GM19372 (cell line): ENCODE results near the gene PSMB2.

Source experiments
- ATAC-seq: cut with Tn5 transposase; IDR thresholded peaks from one replicate; pipeline ENCODE4 v1.9.1; 2021; ENCODE audit warnings: mild to moderate bottlenecking, low read depth, moderate library complexity; ENCODE audit not compliant: unreplicated experiment

Gene PSMB2

GRCh38 chr1:35646043-35646442, 4.7 kb upstream of the PSMB2 start:
- ATAC-seq = no peak

- ATAC-seq = no peak
Measured at GRCh38 chr1:35644204-35644603, 2.9 kb upstream of the PSMB2 start.

- no peak for ATAC-seq
Measured at GRCh38 chr1:35642471-35642955, 1.2 kb upstream of the PSMB2 start.

DNA sequence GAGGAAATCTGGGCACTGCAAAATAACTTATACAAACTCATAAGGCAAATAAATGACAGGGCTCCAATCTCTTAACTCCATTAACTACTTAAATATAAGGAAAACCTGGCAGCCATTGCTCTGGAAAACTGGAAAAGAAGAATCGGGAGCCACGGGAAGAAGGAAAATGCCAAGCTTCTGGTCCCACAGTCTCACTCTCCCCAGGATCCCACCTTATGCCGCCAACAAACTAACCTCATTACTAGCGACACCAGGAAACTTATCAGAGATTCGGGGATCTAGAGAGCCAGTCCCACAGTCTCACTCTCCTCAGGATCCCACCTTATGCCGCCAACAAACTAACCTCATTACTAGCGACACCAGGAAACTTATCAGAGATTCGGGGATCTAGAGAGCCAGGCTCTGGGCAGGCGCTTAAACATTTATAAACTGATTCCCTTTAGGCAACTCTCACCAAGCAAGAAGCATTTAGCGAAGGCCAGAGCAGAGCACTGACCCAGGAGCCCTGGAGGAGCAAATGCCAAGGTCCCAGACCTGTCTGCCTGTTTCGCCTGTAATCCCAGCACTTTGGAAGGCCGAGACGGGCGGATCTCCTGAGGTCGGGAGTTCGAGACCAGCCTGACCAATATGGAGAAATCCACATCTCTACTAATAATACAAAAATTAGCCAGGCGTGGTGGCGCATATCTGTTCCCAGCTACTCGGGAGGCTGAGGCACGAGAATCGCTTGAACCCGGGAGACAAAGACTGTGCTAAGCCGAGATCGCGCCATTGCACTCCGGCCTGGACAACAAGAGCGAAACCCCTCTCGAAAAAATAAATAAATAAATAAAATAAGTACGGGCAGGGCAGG, 720 bp downstream of the PSMB2 start:
- ATAC-seq = no peak

GRCh38 chr1:35637401-35637809, 3.9 kb downstream of the PSMB2 start:
- no peak for ATAC-seq

DNA sequence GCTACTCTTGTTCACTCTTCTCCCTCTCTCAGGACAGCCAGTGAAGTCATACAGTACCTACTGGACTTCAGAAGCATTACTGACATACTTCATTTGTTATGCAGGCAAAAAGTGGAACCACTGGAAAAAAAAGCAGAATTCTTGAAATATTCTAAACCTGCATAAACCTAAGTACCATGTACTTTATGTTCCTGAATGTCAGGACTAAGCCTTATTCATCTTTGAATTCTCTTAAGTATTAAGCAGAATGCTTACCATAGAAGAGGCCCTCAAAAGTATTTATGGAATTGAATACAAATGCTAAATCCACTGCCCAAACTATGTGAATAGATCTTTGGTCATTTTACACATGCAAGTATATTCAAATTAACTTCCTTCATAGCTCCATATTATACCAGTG, 7.8 kb downstream of the PSMB2 start:
- ATAC-seq = no peak

GRCh38 chr1:35631396-35631795, 9.9 kb downstream of the PSMB2 start:
- ATAC-seq = no peak

DNA sequence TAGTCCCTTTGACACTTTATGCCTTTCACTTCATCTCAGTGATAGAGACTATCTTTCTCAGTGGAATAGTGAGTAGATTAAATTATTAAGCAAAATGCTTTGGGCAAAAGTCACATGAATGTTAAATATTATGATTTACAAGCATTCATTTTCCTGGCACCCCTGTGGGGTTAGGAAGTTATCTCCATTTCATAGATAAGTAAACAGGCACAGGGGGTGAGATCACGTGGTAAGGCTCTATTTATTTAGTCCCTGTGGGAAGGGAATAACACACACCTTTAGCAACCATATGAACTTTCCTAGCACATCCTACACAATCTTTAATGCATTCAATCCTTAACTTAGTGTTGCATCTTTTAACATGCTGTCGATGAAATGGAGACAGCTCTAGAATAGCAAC, 12.3 kb downstream of the PSMB2 start:
- no peak for ATAC-seq

- ATAC-seq = no peak
Measured at GRCh38 chr1:35623832-35624231, 17.5 kb downstream of the PSMB2 start.

DNA sequence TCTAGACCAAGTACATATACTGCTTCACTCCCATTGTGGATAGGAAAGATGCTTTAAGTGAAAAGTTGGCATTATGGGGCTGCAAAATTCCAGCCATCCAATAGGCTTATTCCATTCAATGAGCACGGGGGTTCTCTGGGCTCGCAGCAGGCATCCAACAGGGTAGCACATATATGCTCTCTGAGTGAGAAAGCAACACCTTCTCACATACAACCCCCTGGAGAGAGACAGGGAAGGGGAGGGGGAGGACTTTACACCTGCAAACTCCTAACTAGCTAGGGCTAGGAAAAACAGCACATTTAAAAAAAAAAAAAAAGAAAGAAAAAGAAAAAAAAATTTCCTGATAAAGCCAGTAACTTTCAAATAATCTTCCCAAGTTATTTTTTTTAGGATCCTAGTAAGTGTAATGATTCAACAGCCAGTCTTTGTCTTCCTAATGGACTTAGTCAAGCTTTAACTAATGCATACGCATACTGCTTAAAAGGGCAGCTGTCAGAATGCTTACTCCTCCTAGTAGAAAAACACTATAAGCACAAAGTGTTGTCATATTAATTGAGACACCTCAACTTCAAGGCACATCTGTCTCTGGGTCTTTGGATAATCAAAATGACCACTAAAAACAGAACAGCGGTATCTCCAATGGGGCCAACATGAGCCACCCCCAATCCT, 18.7 kb downstream of the PSMB2 start:
- no peak for ATAC-seq

- ATAC-seq = no peak
Measured at GRCh38 chr1:35619237-35620121, 21.8 kb downstream of the PSMB2 start.

DNA sequence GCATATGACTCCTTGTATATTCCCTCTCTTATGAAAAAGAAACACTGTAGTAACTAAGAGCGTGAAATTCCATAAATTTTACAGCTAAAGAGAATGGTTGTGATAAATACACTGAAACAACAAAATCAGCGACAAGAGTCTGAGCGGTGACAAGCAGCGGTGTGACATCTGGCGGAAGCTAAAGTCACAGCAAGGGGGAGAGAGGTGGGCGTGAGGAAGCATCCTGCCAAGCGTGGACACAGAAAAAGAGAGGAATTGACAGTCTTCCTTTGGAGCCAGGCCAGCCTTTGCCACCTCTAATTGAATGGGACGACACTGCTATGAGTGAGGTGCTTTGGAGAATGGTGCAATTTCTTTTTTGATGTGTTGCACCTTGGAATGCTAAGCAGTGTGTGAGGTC, 25.9 kb downstream of the PSMB2 start:
- no peak for ATAC-seq

DNA sequence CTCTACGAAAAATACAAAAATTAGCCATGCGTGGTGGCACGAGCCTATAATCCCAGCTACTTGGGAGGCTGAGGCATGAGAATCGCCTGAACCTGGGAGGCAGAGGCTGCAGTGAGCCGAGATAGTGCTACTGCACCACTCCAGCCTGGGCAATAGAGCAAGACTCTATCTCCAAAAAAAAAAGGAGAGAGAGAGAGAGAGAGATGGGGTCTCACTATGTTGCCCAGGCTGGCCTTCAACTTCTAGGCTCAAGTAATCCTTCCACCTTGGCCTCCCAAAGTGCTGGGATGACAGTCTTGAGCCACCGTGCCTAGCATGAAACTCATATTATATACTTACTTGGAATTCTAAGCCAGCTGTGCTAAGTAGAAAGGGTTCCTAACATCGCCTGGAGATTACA, 29.7 kb downstream of the PSMB2 start:
- ATAC-seq = no peak

DNA sequence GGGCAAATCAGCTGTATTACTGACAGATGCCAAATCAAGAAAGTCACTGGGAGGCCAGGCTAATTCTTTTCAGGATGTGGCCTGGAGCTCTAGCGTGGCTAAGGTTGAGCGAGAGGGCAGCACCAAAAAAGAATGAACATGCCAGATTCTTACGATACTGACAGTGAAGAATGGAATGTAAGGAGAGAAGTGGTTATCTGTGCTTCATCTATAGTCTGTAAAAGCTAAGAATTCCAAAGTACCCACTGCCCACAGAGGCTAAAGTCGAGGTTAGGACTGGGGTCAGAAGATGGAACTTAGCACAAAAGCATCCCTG, 35.5 kb downstream of the PSMB2 start:
- ATAC-seq = no peak

DNA sequence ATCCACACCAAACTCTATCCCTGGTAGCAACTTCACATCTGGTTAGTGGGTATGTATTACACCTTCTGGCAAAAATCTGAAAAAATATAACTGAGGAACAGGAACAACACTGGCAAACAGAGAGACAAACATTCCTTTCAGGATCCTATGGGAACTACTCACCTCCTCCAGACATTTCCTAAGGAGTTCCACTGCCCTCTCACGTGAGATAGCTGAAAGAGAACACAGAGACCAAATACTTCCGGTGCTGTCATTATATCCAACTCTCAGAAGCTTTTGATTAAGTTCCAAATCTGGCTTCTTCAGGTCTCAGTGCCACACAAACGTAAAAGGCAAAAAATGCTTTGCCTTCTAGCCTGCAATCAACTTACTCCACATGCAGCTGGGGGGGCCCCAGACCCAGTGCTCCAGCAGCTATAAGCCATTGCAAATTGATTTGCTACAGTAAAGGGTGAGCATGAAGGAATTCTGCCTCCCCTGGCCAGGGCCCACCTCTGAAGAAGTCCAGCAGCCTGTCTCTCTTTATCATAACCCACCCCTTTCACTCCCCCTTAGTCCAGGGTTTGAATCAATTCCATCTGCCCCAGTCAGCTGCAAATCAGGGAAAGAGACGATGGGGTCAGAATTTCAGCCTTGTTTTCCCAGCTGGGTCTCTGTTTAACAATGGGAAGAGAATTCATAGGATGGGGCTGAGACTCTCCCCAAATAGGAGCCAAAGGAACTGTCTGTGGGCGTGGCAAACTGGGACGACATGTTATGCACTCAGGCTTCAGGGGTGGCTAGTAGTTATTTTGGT, 36.1 kb downstream of the PSMB2 start:
- no peak for ATAC-seq

GRCh38 chr1:35603941-35604340, 37.4 kb downstream of the PSMB2 start:
- ATAC-seq = no peak

GRCh38 chr1:35603468-35603867, 37.9 kb downstream of the PSMB2 start:
- no peak for ATAC-seq

- no peak for ATAC-seq
Measured at GRCh38 chr1:35600593-35600992, 40.7 kb downstream of the PSMB2 start.

DNA sequence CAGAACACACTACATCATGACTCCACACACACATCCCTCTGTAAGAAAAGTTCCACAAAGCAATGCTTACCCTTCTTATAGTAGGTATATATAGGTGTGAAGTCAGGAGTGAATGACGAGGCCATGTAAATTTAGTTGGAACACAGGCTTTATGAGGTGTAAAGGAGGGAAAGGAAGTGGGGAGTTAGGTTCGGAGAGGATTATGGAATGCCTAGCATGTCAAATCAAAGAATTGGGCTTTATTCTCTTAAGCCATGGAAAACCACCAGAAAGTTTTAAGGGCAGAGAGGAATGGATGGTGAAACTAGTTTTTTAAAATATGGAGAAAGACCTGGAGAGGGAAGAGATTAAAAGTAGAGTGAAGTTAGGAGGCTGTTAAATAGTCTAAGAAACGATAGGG, 41.9 kb downstream of the PSMB2 start:
- no peak for ATAC-seq

DNA sequence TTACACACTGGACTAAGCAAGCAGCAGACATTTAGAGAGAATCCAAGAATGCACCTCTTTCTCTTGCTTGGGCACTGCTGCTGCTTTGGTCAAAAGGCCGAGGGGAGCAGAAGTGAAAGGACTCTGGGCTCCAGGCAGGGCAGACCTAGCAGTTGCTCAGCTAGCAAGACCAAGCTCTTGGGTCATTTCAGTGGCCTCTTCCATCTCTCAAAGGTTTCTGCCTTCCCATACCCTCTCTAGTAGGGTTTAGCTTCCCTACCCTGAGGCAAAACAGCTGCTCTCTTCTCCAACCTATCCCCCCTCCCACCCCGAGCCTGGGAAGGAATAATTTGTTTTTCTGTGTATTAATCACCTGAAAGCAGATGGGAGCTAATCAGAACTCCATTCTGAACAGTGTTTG, 42.4 kb downstream of the PSMB2 start:
- ATAC-seq = no peak
